ENCODE data around the gene PAK3. TPM values are rescaled to one million over a fixed set of nuclear protein-coding genes. Genes with fewer than 3 reads are reported as not detected.

The PAK3 gene
- total and polyA plus RNA-seq, 2 experiments from 2014 or later = 5.0 to 5.4 TPM

DNA sequence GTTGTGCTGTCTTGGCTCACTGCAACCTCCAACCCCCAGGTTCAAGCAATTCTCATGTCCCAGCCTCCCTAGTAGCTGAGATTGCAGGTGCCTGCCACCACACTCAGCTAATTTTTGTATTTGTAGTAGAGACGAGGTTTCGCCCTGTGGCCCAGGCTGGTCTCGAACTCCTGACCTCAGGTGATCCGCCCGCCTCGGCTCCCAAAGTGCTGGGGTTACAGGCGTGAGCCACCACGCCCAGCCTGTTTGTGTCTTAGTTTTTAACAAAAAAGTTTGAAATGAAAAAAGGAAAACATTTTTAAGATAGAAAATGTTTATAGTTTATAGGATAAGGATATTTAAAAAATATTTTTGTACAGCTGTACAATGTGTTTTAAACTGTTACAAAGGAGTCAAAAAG, 111.9 kb downstream of the PAK3 start (continued):
- TF ChIP-seq EZH2phosphoT487 (IDR thresholded peaks at IDR 0.05; ENCODE audit: unreplicated experiment) (no peak), EZH2 (IDR thresholded peaks at IDR 0.05; ENCODE audit: low read depth, unreplicated experiment) (no peak), JUNB (IDR thresholded peaks at IDR 0.05; ENCODE audit: unreplicated experiment) (no peak), NANOG (IDR thresholded peaks at IDR 0.05; ENCODE audit: borderline replicate concordance) (no peak)
- TF ChIP-seq, protein P1, sequence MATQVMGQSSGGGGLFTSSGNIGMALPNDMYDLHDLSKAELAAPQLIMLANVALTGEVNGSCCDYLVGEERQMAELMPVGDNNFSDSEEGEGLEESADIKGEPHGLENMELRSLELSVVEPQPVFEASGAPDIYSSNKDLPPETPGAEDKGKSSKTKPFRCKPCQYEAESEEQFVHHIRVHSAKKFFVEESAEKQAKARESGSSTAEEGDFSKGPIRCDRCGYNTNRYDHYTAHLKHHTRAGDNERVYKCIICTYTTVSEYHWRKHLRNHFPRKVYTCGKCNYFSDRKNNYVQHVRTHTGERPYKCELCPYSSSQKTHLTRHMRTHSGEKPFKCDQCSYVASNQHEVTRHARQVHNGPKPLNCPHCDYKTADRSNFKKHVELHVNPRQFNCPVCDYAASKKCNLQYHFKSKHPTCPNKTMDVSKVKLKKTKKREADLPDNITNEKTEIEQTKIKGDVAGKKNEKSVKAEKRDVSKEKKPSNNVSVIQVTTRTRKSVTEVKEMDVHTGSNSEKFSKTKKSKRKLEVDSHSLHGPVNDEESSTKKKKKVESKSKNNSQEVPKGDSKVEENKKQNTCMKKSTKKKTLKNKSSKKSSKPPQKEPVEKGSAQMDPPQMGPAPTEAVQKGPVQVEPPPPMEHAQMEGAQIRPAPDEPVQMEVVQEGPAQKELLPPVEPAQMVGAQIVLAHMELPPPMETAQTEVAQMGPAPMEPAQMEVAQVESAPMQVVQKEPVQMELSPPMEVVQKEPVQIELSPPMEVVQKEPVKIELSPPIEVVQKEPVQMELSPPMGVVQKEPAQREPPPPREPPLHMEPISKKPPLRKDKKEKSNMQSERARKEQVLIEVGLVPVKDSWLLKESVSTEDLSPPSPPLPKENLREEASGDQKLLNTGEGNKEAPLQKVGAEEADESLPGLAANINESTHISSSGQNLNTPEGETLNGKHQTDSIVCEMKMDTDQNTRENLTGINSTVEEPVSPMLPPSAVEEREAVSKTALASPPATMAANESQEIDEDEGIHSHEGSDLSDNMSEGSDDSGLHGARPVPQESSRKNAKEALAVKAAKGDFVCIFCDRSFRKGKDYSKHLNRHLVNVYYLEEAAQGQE (IDR thresholded peaks at IDR 0.05; ENCODE audit: unreplicated experiment) = no peak
- TF ChIP-seq, protein P2, sequence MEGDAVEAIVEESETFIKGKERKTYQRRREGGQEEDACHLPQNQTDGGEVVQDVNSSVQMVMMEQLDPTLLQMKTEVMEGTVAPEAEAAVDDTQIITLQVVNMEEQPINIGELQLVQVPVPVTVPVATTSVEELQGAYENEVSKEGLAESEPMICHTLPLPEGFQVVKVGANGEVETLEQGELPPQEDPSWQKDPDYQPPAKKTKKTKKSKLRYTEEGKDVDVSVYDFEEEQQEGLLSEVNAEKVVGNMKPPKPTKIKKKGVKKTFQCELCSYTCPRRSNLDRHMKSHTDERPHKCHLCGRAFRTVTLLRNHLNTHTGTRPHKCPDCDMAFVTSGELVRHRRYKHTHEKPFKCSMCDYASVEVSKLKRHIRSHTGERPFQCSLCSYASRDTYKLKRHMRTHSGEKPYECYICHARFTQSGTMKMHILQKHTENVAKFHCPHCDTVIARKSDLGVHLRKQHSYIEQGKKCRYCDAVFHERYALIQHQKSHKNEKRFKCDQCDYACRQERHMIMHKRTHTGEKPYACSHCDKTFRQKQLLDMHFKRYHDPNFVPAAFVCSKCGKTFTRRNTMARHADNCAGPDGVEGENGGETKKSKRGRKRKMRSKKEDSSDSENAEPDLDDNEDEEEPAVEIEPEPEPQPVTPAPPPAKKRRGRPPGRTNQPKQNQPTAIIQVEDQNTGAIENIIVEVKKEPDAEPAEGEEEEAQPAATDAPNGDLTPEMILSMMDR (conservative IDR thresholded peaks at IDR 0.05; ENCODE audit: low read depth in 2 of 2) = no peak

DNA sequence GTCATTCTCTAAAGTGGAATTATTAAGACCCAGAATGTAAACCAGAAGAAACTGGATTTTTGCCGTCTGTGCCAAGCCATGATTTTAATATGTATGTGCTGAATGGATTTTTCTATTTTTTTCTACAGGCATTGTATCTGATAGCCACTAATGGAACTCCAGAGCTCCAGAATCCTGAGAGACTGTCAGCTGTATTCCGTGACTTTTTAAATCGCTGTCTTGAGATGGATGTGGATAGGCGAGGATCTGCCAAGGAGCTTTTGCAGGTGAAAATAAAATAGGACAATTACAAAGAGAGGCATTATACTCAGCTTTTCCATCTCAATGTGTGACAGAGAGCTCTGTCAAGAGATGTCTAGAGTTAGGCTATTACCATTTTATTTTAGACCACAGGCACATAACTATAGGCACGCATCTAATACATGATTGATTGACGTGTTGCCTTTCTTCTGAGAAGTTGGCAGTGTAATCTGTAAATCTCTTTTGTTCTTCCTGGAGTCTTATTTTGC, 120.4 kb downstream of the PAK3 start:
- H4K20me1 ChIP-seq (replicated peaks; ENCODE audit: insufficient read depth) = no peaks in the 10 kb centered on the region
- H3K4me3 Mint-ChIP-seq = no peak overlapping the region
- DNase-seq (ENCODE audit: low spot score) (no peak), ATAC-seq (no peak)
- H3K4me2 ChIP-seq = no peak overlapping the region
- H3K79me2 ChIP-seq (replicated peaks; ENCODE audit: insufficient read depth) = no peaks in the 10 kb centered on the region
- peaks cover 11% of the 10 kb centered on the region for H3K4me1 Mint-ChIP-seq
- TF ChIP-seq, protein P1 (IDR thresholded peaks at IDR 0.05; ENCODE audit: unreplicated experiment) = no peak
- no peak overlapping the region for H3K27ac ChIP-seq (ENCODE audit: low read depth)
- no peaks in the 10 kb centered on the region for H3F3A ChIP-seq (replicated peaks; ENCODE audit: low read depth)
- H3K27me3 Mint-ChIP-seq (ENCODE audit: insufficient read depth, low read depth, poor library complexity) = no peaks in the 10 kb centered on the region
- no peaks in the 10 kb centered on the region for H3K4me1 ChIP-seq (ENCODE audit: insufficient read depth)
- no peaks in the 10 kb centered on the region for H3K27me3 ChIP-seq (ENCODE audit: insufficient read depth)
- no peaks in the 10 kb centered on the region for H3K36me3 ChIP-seq (ENCODE audit: insufficient read depth)
- H3K4me3 ChIP-seq = no peak overlapping the region
- H3K9me3 Mint-ChIP-seq = no peaks in the 10 kb centered on the region
- H3K9me2 ChIP-seq (ENCODE audit: insufficient read depth) = no peaks in the 10 kb centered on the region
- no peaks in the 10 kb centered on the region for H3K36me3 Mint-ChIP-seq (ENCODE audit: low read depth)
- no peak overlapping the region for H3K27ac Mint-ChIP-seq
- H2AFZ ChIP-seq = no peak overlapping the region
